HCT116 (cell line): ENCODE data around the gene FBXW8. TPM values are rescaled to one million over a fixed set of nuclear protein-coding genes. Genes with fewer than 3 reads are reported as not detected.

ENCODE experiments used
- ATAC-seq: fragments of 200-7000 bp; cut with Tn5 transposase; 2 replicates; pipeline ENCODE4 v1.9.1; 2020; ENCODE audit warnings: mild to moderate bottlenecking, moderate library complexity
- BruUV-seq: library from RNA; stranded (reverse); fragments of 400-500 nt; replicated peaks from 2 replicates; lab custom pipeline; 2021; lab: Mats Ljungman, UMichigan
- CTCF ChIA-PET: fragments of 300-600 bp; sonication (Branson Sonifier 250); formaldehyde crosslinking; loops from one replicate; lab custom pipeline; 2021; ENCODE audit warnings: antibody characterized with exemption; lab: Charles Lee
- POLR2A ChIA-PET: fragments of 300-600, 350-600 bp; sonication (Branson Sonifier 250); formaldehyde crosslinking; loops from one replicate; lab custom pipeline; 2021; ENCODE audit warnings: antibody characterized with exemption; lab: Charles Lee
- RAD21 ChIA-PET, 2 experiments: fragments of 300-600 bp; sonication (Branson Sonifier 250); formaldehyde crosslinking; loops; one replicate each; lab custom pipeline; 2023; ENCODE audit warnings: low total read pairs in 2 of 2; ENCODE audit not compliant: uncharacterized antibody in 2 of 2, unreplicated experiment in 2 of 2, low non-redundant PET in 1 of 2; lab: Charles Lee
- DNase-seq: peaks from one replicate; pipeline ENCODE4 v3.0.0-alpha.2; 2010; ENCODE audit warnings: low read depth, low spot score
- H2AFZ ChIP-seq: fragments of 200-600 bp; shearing (Covaris generic), sonication (generic); 2 replicates; pipeline ENCODE4 v1.6.1; 2017; ENCODE audit warnings: low read depth, mixed run types, mixed read lengths, antibody characterized with exemption, low read length; ENCODE audit not compliant: poor library complexity, severe bottlenecking
- H3K27ac ChIP-seq: 2 replicates; pipeline ENCODE4 v1.5.1; 2012; ENCODE audit warnings: low read depth, low read length
- H3K27me3 ChIP-seq: fragments of 200-600 bp; sonication (generic); 2 replicates; pipeline ENCODE4 v1.6.1; 2016; ENCODE audit warnings: mixed run types, low read length, mixed read lengths; ENCODE audit not compliant: insufficient read depth
- H3K36me3 ChIP-seq, 2 experiments: fragments of 200-500 bp in 1 of 2; fragments of 200-600 bp in 1 of 2; sonication (Bioruptor generic) in 1 of 2; sonication (generic) in 1 of 2; 2 replicates each; pipeline versions ENCODE4 v1.5.1 to v1.6.1; 2014 to 2016; ENCODE audit warnings: low read length in 2 of 2, inconsistent platforms in 1 of 2, mixed read lengths in 1 of 2, mixed run types in 1 of 2; ENCODE audit not compliant: insufficient read depth in 2 of 2, control insufficient read depth in 1 of 2
- H3K4me1 ChIP-seq, 2 experiments: fragments of 200-600 bp in 1 of 2; sonication (generic) in 1 of 2; 2 replicates each; pipeline versions ENCODE4 v1.5.1 to v1.6.1; 2012 to 2017; ENCODE audit warnings: low read length in 2 of 2, inconsistent platforms in 1 of 2, mild to moderate bottlenecking in 1 of 2, mixed read lengths in 1 of 2, mixed run types in 1 of 2, moderate library complexity in 1 of 2; ENCODE audit not compliant: insufficient read depth in 2 of 2, control insufficient read depth in 1 of 2
- H3K4me2 ChIP-seq: fragments of 200-600 bp; sonication (generic); 2 replicates; pipeline ENCODE4 v1.6.1; 2017; ENCODE audit warnings: mixed run types, low read length, mixed read lengths
- H3K4me3 ChIP-seq, 2 experiments: fragments of 200-600 bp in 1 of 2; sonication (generic) in 1 of 2; replicated peaks in 1 of 2; 2 replicates each; pipeline ENCODE4 v1.5.1; 2011 to 2016; ENCODE audit warnings: low read length in 2 of 2, control low read depth in 1 of 2, low read depth in 1 of 2, mild to moderate bottlenecking in 1 of 2, mixed read lengths in 1 of 2, mixed run types in 1 of 2
- H3K79me2 ChIP-seq: fragments of 200-600 bp; sonication (generic); 2 replicates; pipeline ENCODE4 v1.6.1; 2017; ENCODE audit warnings: mild to moderate bottlenecking, mixed run types, low read length, moderate library complexity, mixed read lengths; ENCODE audit not compliant: insufficient read depth
- H3K9ac ChIP-seq: fragments of 200-600 bp; sonication (generic); 2 replicates; pipeline ENCODE4 v1.6.1; 2016; ENCODE audit warnings: low read length, mixed read lengths
- H3K9me2 ChIP-seq: fragments of 200-600 bp; sonication (generic), shearing (Covaris generic); 2 replicates; pipeline ENCODE4 v1.6.1; 2017; ENCODE audit warnings: mixed run types, mild to moderate bottlenecking, moderate library complexity; ENCODE audit not compliant: insufficient read depth
- H3K9me3 ChIP-seq, 2 experiments: fragments of 200-500 bp in 1 of 2; fragments of 200-600 bp in 1 of 2; sonication (Bioruptor generic) in 1 of 2; sonication (generic) in 1 of 2; 2 replicates each; pipeline ENCODE4 v1.6.1; 2014 to 2017; ENCODE audit warnings: low read length in 2 of 2, mixed read lengths in 2 of 2, inconsistent platforms in 1 of 2, low read depth in 1 of 2, mild to moderate bottlenecking in 1 of 2, mixed run types in 1 of 2, moderate library complexity in 1 of 2; ENCODE audit not compliant: control insufficient read depth in 1 of 2, insufficient read depth in 1 of 2
- H4K20me1 ChIP-seq: fragments of 200-600 bp; sonication (generic), shearing (Covaris generic); 2 replicates; pipeline ENCODE4 v1.6.1; 2017; ENCODE audit warnings: mixed run types, mild to moderate bottlenecking, moderate library complexity; ENCODE audit not compliant: insufficient read depth
- CEBPB ChIP-seq: IDR thresholded peaks from 2 replicates; pipeline ENCODE4 v1.6.1; 2012; ENCODE audit warnings: low read depth
- CTCF ChIP-seq, 3 experiments: fragments of 200-600 bp in 1 of 3; sonication (generic) in 1 of 3; IDR thresholded peaks in 2 of 3; conservative IDR thresholded peaks in 1 of 3; 2 replicates each; pipeline ENCODE4 v1.5.1; 2012 to 2017; ENCODE audit warnings: low read depth in 2 of 3, low read length in 2 of 3, antibody characterized with exemption in 1 of 3, borderline replicate concordance in 1 of 3, control low read depth in 1 of 3, mild to moderate bottlenecking in 1 of 3, mixed read lengths in 1 of 3, mixed run types in 1 of 3, moderate library complexity in 1 of 3; ENCODE audit not compliant: insufficient read depth in 1 of 3
- EZH2phosphoT487 ChIP-seq: fragments of 200-600 bp; IDR thresholded peaks from 2 replicates; pipeline ENCODE4 v1.6.1; 2018; ENCODE audit warnings: antibody characterized with exemption, borderline replicate concordance
- FOSL1 ChIP-seq: IDR thresholded peaks from 2 replicates; pipeline ENCODE4 v1.6.1; 2012; ENCODE audit warnings: low read depth
- JUND ChIP-seq: IDR thresholded peaks from 2 replicates; pipeline ENCODE4 v1.6.1; 2012
- RAD21 ChIP-seq: IDR thresholded peaks from 2 replicates; pipeline ENCODE4 v1.6.1; 2012; ENCODE audit warnings: low read depth, mild to moderate bottlenecking
- SRF ChIP-seq: IDR thresholded peaks from 2 replicates; pipeline ENCODE4 v1.6.1; 2012; ENCODE audit warnings: low read depth
- TCF7L2 ChIP-seq: IDR thresholded peaks from 2 replicates; pipeline ENCODE4 v1.7.0; 2011; ENCODE audit warnings: borderline replicate concordance, inconsistent platforms; ENCODE audit not compliant: insufficient read depth, insufficient read length; ENCODE audit errors: extremely low read depth
- ZFX ChIP-seq: fragments of 450-650 bp; IDR thresholded peaks from 2 replicates; pipeline ENCODE4 v1.6.1; 2017
- intact Hi-C: fragments of 100-400 bp; cut with micrococcal nuclease; formaldehyde crosslinking; loops from 2 replicates; pipeline ENCODE4 v1.10.0; 2022
- total RNA-seq: library from RNA; stranded (reverse); gene quantifications from one replicate; pipeline ENCODE4 v1.2.1, GENCODE V29; 2021; ENCODE audit not compliant: unreplicated experiment
- TF ChIP-seq, protein P1 (sequence below): IDR thresholded peaks from 2 replicates; pipeline ENCODE4 v1.6.1; 2011; ENCODE audit warnings: mild to moderate bottlenecking, low read length, moderate library complexity; ENCODE audit not compliant: insufficient replicate concordance; ENCODE audit errors: extremely low read depth

FBXW8 gene
- total RNA-seq, 1 experiment from 2014 or later: 14.6 TPM

GRCh38 chr12:117072736-117073490, 162.2 kb downstream of the FBXW8 start:
- no peak overlapping the region for H3K4me3 ChIP-seq
- intact Hi-C loops: no loop called here
- no TSS peak for BruUV-seq
- ChIA-PET POLR2A (no interaction called here), RAD21 (interaction anchor here in 1 of 2 experiments (0.6 kb wide), 1 partner anchor 47 kb away, joined by 4 read pairs; no protein-coding TSS in a partner anchor), CTCF (no interaction called here)
- no peak overlapping the region for H3K27ac ChIP-seq
- no peaks in the 10 kb centered on the region for H3K9me2 ChIP-seq
- H3K9ac ChIP-seq: no peak overlapping the region
- TF ChIP-seq JUND: no peak
- TF ChIP-seq RAD21: no peak
- no peak for TF ChIP-seq SRF
- TF ChIP-seq, protein P1, sequence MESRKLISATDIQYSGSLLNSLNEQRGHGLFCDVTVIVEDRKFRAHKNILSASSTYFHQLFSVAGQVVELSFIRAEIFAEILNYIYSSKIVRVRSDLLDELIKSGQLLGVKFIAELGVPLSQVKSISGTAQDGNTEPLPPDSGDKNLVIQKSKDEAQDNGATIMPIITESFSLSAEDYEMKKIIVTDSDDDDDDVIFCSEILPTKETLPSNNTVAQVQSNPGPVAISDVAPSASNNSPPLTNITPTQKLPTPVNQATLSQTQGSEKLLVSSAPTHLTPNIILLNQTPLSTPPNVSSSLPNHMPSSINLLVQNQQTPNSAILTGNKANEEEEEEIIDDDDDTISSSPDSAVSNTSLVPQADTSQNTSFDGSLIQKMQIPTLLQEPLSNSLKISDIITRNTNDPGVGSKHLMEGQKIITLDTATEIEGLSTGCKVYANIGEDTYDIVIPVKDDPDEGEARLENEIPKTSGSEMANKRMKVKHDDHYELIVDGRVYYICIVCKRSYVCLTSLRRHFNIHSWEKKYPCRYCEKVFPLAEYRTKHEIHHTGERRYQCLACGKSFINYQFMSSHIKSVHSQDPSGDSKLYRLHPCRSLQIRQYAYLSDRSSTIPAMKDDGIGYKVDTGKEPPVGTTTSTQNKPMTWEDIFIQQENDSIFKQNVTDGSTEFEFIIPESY: no peak
- no peaks in the 10 kb centered on the region for H3K36me3 ChIP-seq
- ATAC-seq: no peak
- H3K4me1 ChIP-seq: no peaks in the 10 kb centered on the region
- H3K79me2 ChIP-seq: no peaks in the 10 kb centered on the region
- H3K4me2 ChIP-seq: no peak overlapping the region
- no peaks in the 10 kb centered on the region for H4K20me1 ChIP-seq
- H2AFZ ChIP-seq: no peak overlapping the region
- DNase-seq: no peak
- H3K9me3 ChIP-seq: no peaks in the 10 kb centered on the region
- no peaks in the 10 kb centered on the region for H3K27me3 ChIP-seq

- H3K36me3 ChIP-seq: no peaks in the 10 kb centered on the region
- TF ChIP-seq, protein P1: no peak
- no peak for TF ChIP-seq EZH2phosphoT487
- TF ChIP-seq FOSL1: no peak
- TF ChIP-seq CEBPB: no peak
- TF ChIP-seq CTCF (IDR thresholded peaks at IDR 0.05 in 2 of 3, conservative IDR thresholded peaks at IDR 0.05 in 1 of 3; ENCODE audit: borderline replicate concordance in 1 of 3, insufficient read depth in 1 of 3, low read depth in 2 of 3, low read length in 2 of 3): no peak
- no peak for TF ChIP-seq TCF7L2
- no peak for TF ChIP-seq ZFX
Observed at GRCh38 chr12:117073611-117074010, 162.9 kb downstream of the FBXW8 start.

More at GRCh38 chr12:117073611-117074010, 162.9 kb downstream of the FBXW8 start:
- POLR2A ChIA-PET: no interaction called here
- DNase-seq (no peak), ATAC-seq (no peak)
- Histone ChIP-seq H3K9ac (no peak overlapping the region), H3K9me3 (no peaks in the 10 kb centered on the region), H4K20me1 (no peaks in the 10 kb centered on the region), H3K4me1 (no peaks in the 10 kb centered on the region), H3K27ac (no peak overlapping the region), H3K79me2 (no peaks in the 10 kb centered on the region), H2AFZ (no peak overlapping the region), H3K4me2 (no peak overlapping the region), H3K4me3 (no peak overlapping the region), H3K27me3 (no peaks in the 10 kb centered on the region), H3K9me2 (no peaks in the 10 kb centered on the region)
- CTCF ChIA-PET: no interaction called here
- no TSS peak for BruUV-seq
- RAD21 ChIA-PET: no interaction called here
- intact Hi-C loops: no loop called here
